HT-29 (cell line): ENCODE measurements around the gene MRC1. TPM values are rescaled to one million over a fixed set of nuclear protein-coding genes. Genes with fewer than 3 reads are reported as not detected.
A peak's percentile ranks its signal among the peaks of the same experiment; 100 is the strongest.

ENCODE experiments used
- DNase-seq: peaks from one replicate; pipeline ENCODE4 v3.0.0-alpha.2; 2015; ENCODE audit warnings: low spot score
- total RNA-seq: library from RNA; depleted of rRNA; stranded (reverse); fragments of >200 nt; shearing (Covaris generic); gene quantifications from 2 replicates; pipeline ENCODE4 v1.2.3, GENCODE V29; 2014; rRNA removed

Gene MRC1
- 0.03 TPM in 1 of 2 replicates, not detected in the other for total RNA-seq

- no peak for DNase-seq
These were observed at the start of gene MRC1 for GRCh38 chr10:17808971-17809841. TSS of gene MRC1 (plus strand) at chr10:17809348. CDS start at chr10:17809466, 118 bp downstream.

GRCh38 chr10:17764142-17764541 is 45.0 kb upstream of the MRC1 start:
- DNase-seq: no peak

GRCh38 chr10:17765602-17766001 is 43.5 kb upstream of the MRC1 start:
- DNase-seq: no peak

- no peak for DNase-seq
These were observed 42.4 kb upstream of the MRC1 start for GRCh38 chr10:17766731-17767130.

GRCh38 chr10:17768496-17768895 is 40.7 kb upstream of the MRC1 start:
- no peak for DNase-seq

- DNase-seq: no peak
These were observed 40.2 kb upstream of the MRC1 start for GRCh38 chr10:17768957-17769356.

GRCh38 chr10:17771017-17771416 is 38.1 kb upstream of the MRC1 start:
- no peak for DNase-seq

GRCh38 chr10:17779784-17780183 is 29.4 kb upstream of the MRC1 start:
- DNase-seq: no peak

- no peak for DNase-seq
These were observed 28.4 kb upstream of the MRC1 start for GRCh38 chr10:17780727-17781126.

- peak; percentile 21 for DNase-seq
These were observed 27.3 kb upstream of the MRC1 start for GRCh38 chr10:17781856-17782255.

- DNase-seq: no peak
These were observed 26.1 kb upstream of the MRC1 start for GRCh38 chr10:17782921-17783665.

- DNase-seq: no peak
These were observed 25.4 kb upstream of the MRC1 start for GRCh38 chr10:17783751-17784150.

- no peak for DNase-seq
These were observed 24.5 kb upstream of the MRC1 start for GRCh38 chr10:17784688-17785087.

- DNase-seq: no peak
These were observed 23.7 kb upstream of the MRC1 start for GRCh38 chr10:17785276-17785930.

GRCh38 chr10:17787087-17787961 is 21.8 kb upstream of the MRC1 start:
- no peak for DNase-seq

- no peak for DNase-seq
These were observed 20.5 kb upstream of the MRC1 start for GRCh38 chr10:17788646-17789045.

- DNase-seq: no peak
These were observed 19.8 kb upstream of the MRC1 start for GRCh38 chr10:17789396-17789795.

GRCh38 chr10:17790651-17791050 is 18.5 kb upstream of the MRC1 start:
- no peak for DNase-seq

- DNase-seq: no peak
These were observed 16.2 kb upstream of the MRC1 start for GRCh38 chr10:17792991-17793390.

GRCh38 chr10:17793823-17794644 is 15.1 kb upstream of the MRC1 start:
- DNase-seq: peak; percentile 32
